ENCODE data around the gene C17orf58. TPM values are rescaled to one million over a fixed set of nuclear protein-coding genes. Genes with fewer than 3 reads are reported as not detected.
"Not testable (repeated sequence)": the region's sequence is repeated elsewhere in the genome, so short reads cannot be mapped to it uniquely, and the experiment has no call there.

Gene C17orf58
- total RNA-seq, 2 experiments from 2014 or later: 19.4 to 23.7 TPM

GRCh38 chr17:67962156-67962555 is 34.1 kb downstream of the C17orf58 start:
- DNase-seq; POLR2A ChIA-PET; H3K9me3 Mint-ChIP-seq (ENCODE audit: low read depth); H3K27me3 Mint-ChIP-seq; H3K4me3 Mint-ChIP-seq: not testable (repeated sequence)
- intact Hi-C loops (cut with DNase I, micrococcal nuclease): loop anchor here in 1 of 2 experiments (2.0 to 5.0 kb wide), 3 partner anchors 33 to 501 kb away; no protein-coding TSS in a partner anchor
- H3K4me1 Mint-ChIP-seq: peaks cover 16% of the 10 kb centered on the region
- CTCF ChIA-PET: interaction anchor here (0.8 to 1.4 kb wide), 2 partner anchors 21 to 47 kb away, joined by 3 to 10 read pairs; no protein-coding TSS in a partner anchor
- peaks cover 29% of the 10 kb centered on the region for H3K36me3 Mint-ChIP-seq (ENCODE audit: low read depth)
- peak; percentile 73 for ATAC-seq
- H3K27ac Mint-ChIP-seq: peak overlapping the region; percentile 85

- POLR2A ChIA-PET; ATAC-seq; H3K9me3 Mint-ChIP-seq (ENCODE audit: low read depth); DNase-seq; H3K27me3 Mint-ChIP-seq; H3K4me3 Mint-ChIP-seq: not testable (repeated sequence)
- CTCF ChIA-PET: interaction anchor here (0.8 to 1.1 kb wide), 2 partner anchors 10 to 49 kb away, joined by 3 read pairs; no protein-coding TSS in a partner anchor
- Mint-ChIP-seq H3K36me3 (ENCODE audit: low read depth) (peaks cover 26% of the 10 kb centered on the region), H3K27ac (peak overlapping the region; percentile 63), H3K4me1 (peaks cover 16% of the 10 kb centered on the region)
- intact Hi-C loops (cut with DNase I, micrococcal nuclease): loop anchor here in 1 of 2 experiments (5.0 kb wide), 1 partner anchor 52 kb away; no protein-coding TSS in a partner anchor
Measured at GRCh38 chr17:67960276-67960675, 36.0 kb downstream of the C17orf58 start.

- intact Hi-C loops (cut with DNase I, micrococcal nuclease): no loop called here
- POLR2A ChIA-PET: no interaction called here
- H3K27ac Mint-ChIP-seq: peak overlapping the region; percentile 66
- no peaks in the 10 kb centered on the region for H3K27me3 Mint-ChIP-seq
- DNase-seq (no peak), ATAC-seq (no peak)
- CTCF ChIA-PET: interaction anchor here (0.7 to 1.1 kb wide), 6 partner anchors 9 to 131 kb away, joined by 3 to 6 read pairs (median 4); no protein-coding TSS in a partner anchor
- no peaks in the 10 kb centered on the region for H3K9me3 Mint-ChIP-seq (ENCODE audit: low read depth)
- peaks cover 21% of the 10 kb centered on the region for H3K36me3 Mint-ChIP-seq (ENCODE audit: low read depth)
- H3K4me3 Mint-ChIP-seq: no peak overlapping the region
- H3K4me1 Mint-ChIP-seq: peaks cover 16% of the 10 kb centered on the region
Measured at GRCh38 chr17:67959510-67959909, 36.8 kb downstream of the C17orf58 start.

GRCh38 chr17:67950945-67951344 is 45.3 kb downstream of the C17orf58 start:
- H3K27ac Mint-ChIP-seq: no peak overlapping the region
- DNase-seq (no peak), ATAC-seq (no peak)
- intact Hi-C loops (cut with DNase I, micrococcal nuclease): no loop called here
- CTCF ChIA-PET: interaction anchor here (1.1 to 1.9 kb wide), 2 partner anchors 9 to 17 kb away, joined by 3 to 4 read pairs; no protein-coding TSS in a partner anchor
- peaks cover 16% of the 10 kb centered on the region for H3K36me3 Mint-ChIP-seq (ENCODE audit: low read depth)
- no peaks in the 10 kb centered on the region for H3K4me1 Mint-ChIP-seq
- no peak overlapping the region for H3K4me3 Mint-ChIP-seq
- no peaks in the 10 kb centered on the region for H3K9me3 Mint-ChIP-seq (ENCODE audit: low read depth)
- no peaks in the 10 kb centered on the region for H3K27me3 Mint-ChIP-seq
- POLR2A ChIA-PET: no interaction called here

GRCh38 chr17:67947325-67947813 is 48.9 kb downstream of the C17orf58 start:
- ChIA-PET CTCF (interaction anchor here (0.7 to 1.2 kb wide), 2 partner anchors 17 to 60 kb away, joined by 3 read pairs; no protein-coding TSS in a partner anchor), POLR2A (interaction anchor here (0.6 to 1.1 kb wide), 2 partner anchors 9 to 266 kb away, joined by 3 to 4 read pairs; no protein-coding TSS in a partner anchor)
- no peaks in the 10 kb centered on the region for H3K27me3 Mint-ChIP-seq
- DNase-seq (no peak), ATAC-seq (no peak)
- intact Hi-C loops (cut with DNase I, micrococcal nuclease): loop anchor here in 1 of 2 experiments (5.0 kb wide), 1 partner anchor 145 kb away; no protein-coding TSS in a partner anchor
- no peaks in the 10 kb centered on the region for H3K4me1 Mint-ChIP-seq
- no peaks in the 10 kb centered on the region for H3K9me3 Mint-ChIP-seq (ENCODE audit: low read depth)
- H3K4me3 Mint-ChIP-seq: no peak overlapping the region
- H3K27ac Mint-ChIP-seq: no peak overlapping the region
- peaks cover 31% of the 10 kb centered on the region for H3K36me3 Mint-ChIP-seq (ENCODE audit: low read depth)

- DNase-seq (no peak), ATAC-seq (no peak)
- CTCF ChIA-PET: interaction anchor here (1.2 kb wide), 1 partner anchor 18 kb away, joined by 3 read pairs; no protein-coding TSS in a partner anchor
- intact Hi-C loops (cut with DNase I, micrococcal nuclease): loop anchor here in 1 of 2 experiments (5.0 kb wide), 1 partner anchor 144 kb away; no protein-coding TSS in a partner anchor
- H3K9me3 Mint-ChIP-seq (ENCODE audit: low read depth): no peaks in the 10 kb centered on the region
- no peaks in the 10 kb centered on the region for H3K27me3 Mint-ChIP-seq
- H3K36me3 Mint-ChIP-seq (ENCODE audit: low read depth): peaks cover 38% of the 10 kb centered on the region
- H3K4me1 Mint-ChIP-seq: no peaks in the 10 kb centered on the region
- no peak overlapping the region for H3K4me3 Mint-ChIP-seq
- POLR2A ChIA-PET: interaction anchor here (0.6 to 1.1 kb wide), 2 partner anchors 10 to 267 kb away, joined by 3 to 4 read pairs; no protein-coding TSS in a partner anchor
- H3K27ac Mint-ChIP-seq: no peak overlapping the region
Measured at GRCh38 chr17:67946513-67946912, 49.8 kb downstream of the C17orf58 start.

GRCh38 chr17:67944035-67944434 is 52.2 kb downstream of the C17orf58 start:
- intact Hi-C loops (cut with DNase I, micrococcal nuclease): no loop called here
- ChIA-PET CTCF (interaction anchor here (0.8 to 2.3 kb wide), 4 partner anchors 8 to 66 kb away, joined by 3 to 9 read pairs (median 3); no protein-coding TSS in a partner anchor), POLR2A (no interaction called here)
- Mint-ChIP-seq H3K4me1 (no peaks in the 10 kb centered on the region), H3K9me3 (ENCODE audit: low read depth) (no peaks in the 10 kb centered on the region), H3K36me3 (ENCODE audit: low read depth) (peaks cover 44% of the 10 kb centered on the region), H3K27me3 (no peaks in the 10 kb centered on the region), H3K4me3 (no peak overlapping the region), H3K27ac (no peak overlapping the region)
- DNase-seq (no peak), ATAC-seq (no peak)

GRCh38 chr17:67942810-67943209 is 53.5 kb downstream of the C17orf58 start:
- H3K36me3 Mint-ChIP-seq (ENCODE audit: low read depth): peaks cover 40% of the 10 kb centered on the region
- ChIA-PET CTCF (interaction anchor here (0.6 to 2.3 kb wide), 16 partner anchors 9 to 520 kb away, joined by 3 to 9 read pairs (median 4); no protein-coding TSS in a partner anchor), POLR2A (no interaction called here)
- intact Hi-C loops (cut with DNase I, micrococcal nuclease): no loop called here
- H3K9me3 Mint-ChIP-seq (ENCODE audit: low read depth): no peaks in the 10 kb centered on the region
- H3K4me1 Mint-ChIP-seq: no peaks in the 10 kb centered on the region
- no peak overlapping the region for H3K4me3 Mint-ChIP-seq
- DNase-seq (peak; percentile 23), ATAC-seq (peak; percentile 36)
- no peak overlapping the region for H3K27ac Mint-ChIP-seq
- H3K27me3 Mint-ChIP-seq: no peaks in the 10 kb centered on the region

Other genes starting within 250 kb of the C17orf58 start
- gene BPTF, start 171.0 kb downstream of the C17orf58 start, total RNA-seq: 100 to 1,000 TPM in 1 of 2 experiments, 10 to 100 TPM in 1; 77.6 to 109 TPM
- gene KPNA2, start 39.3 kb upstream of the C17orf58 start, total RNA-seq: 100 to 1,000 TPM; 186 to 190 TPM

Measured in activated CD4-positive, alpha-beta T cell treated with anti-CD3 and anti-CD28 coated beads for 36 hours (primary cell).